Measurements from ENCODE around the gene ZNF771.
A peak's percentile ranks its signal among the peaks of the same experiment; 100 is the strongest.

DNA sequence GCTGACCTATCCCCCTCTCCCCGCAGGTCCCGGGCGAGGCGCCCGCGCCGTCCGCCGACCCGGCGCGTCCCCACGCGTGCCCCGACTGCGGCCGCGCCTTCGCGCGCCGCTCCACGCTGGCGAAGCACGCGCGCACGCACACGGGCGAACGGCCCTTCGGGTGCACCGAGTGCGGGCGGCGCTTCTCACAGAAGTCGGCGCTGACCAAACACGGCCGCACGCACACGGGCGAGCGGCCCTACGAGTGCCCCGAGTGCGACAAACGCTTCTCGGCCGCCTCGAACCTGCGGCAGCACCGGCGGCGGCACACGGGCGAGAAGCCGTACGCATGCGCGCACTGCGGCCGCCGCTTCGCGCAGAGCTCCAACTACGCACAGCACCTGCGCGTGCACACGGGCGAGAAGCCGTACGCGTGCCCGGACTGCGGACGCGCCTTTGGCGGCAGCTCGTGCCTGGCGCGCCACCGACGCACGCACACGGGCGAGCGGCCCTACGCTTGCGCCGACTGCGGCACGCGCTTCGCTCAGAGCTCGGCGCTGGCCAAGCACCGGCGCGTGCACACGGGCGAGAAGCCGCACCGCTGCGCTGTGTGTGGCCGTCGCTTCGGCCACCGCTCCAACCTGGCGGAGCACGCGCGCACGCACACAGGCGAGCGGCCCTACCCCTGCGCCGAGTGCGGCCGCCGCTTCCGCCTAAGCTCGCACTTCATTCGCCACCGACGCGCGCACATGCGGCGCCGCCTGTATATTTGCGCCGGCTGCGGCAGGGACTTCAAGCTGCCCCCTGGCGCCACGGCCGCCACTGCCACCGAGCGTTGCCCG, 10.3 kb downstream of the ZNF771 start:
- TF ChIP-seq, protein P1, sequence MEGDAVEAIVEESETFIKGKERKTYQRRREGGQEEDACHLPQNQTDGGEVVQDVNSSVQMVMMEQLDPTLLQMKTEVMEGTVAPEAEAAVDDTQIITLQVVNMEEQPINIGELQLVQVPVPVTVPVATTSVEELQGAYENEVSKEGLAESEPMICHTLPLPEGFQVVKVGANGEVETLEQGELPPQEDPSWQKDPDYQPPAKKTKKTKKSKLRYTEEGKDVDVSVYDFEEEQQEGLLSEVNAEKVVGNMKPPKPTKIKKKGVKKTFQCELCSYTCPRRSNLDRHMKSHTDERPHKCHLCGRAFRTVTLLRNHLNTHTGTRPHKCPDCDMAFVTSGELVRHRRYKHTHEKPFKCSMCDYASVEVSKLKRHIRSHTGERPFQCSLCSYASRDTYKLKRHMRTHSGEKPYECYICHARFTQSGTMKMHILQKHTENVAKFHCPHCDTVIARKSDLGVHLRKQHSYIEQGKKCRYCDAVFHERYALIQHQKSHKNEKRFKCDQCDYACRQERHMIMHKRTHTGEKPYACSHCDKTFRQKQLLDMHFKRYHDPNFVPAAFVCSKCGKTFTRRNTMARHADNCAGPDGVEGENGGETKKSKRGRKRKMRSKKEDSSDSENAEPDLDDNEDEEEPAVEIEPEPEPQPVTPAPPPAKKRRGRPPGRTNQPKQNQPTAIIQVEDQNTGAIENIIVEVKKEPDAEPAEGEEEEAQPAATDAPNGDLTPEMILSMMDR (IDR thresholded peaks at IDR 0.05), result no peak
- TF ChIP-seq ELF1 (IDR thresholded peaks at IDR 0.05), result no peak
- no peak for TF ChIP-seq RCOR1 (IDR thresholded peaks at IDR 0.05; ENCODE audit: low read length)
- TF ChIP-seq, protein P2, sequence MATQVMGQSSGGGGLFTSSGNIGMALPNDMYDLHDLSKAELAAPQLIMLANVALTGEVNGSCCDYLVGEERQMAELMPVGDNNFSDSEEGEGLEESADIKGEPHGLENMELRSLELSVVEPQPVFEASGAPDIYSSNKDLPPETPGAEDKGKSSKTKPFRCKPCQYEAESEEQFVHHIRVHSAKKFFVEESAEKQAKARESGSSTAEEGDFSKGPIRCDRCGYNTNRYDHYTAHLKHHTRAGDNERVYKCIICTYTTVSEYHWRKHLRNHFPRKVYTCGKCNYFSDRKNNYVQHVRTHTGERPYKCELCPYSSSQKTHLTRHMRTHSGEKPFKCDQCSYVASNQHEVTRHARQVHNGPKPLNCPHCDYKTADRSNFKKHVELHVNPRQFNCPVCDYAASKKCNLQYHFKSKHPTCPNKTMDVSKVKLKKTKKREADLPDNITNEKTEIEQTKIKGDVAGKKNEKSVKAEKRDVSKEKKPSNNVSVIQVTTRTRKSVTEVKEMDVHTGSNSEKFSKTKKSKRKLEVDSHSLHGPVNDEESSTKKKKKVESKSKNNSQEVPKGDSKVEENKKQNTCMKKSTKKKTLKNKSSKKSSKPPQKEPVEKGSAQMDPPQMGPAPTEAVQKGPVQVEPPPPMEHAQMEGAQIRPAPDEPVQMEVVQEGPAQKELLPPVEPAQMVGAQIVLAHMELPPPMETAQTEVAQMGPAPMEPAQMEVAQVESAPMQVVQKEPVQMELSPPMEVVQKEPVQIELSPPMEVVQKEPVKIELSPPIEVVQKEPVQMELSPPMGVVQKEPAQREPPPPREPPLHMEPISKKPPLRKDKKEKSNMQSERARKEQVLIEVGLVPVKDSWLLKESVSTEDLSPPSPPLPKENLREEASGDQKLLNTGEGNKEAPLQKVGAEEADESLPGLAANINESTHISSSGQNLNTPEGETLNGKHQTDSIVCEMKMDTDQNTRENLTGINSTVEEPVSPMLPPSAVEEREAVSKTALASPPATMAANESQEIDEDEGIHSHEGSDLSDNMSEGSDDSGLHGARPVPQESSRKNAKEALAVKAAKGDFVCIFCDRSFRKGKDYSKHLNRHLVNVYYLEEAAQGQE (IDR thresholded peaks at IDR 0.05; ENCODE audit: low read depth, low read length), result no peak
- TF ChIP-seq POLR2AphosphoS5 (IDR thresholded peaks at IDR 0.05; ENCODE audit: low read depth, low read length), result no peak
- TF ChIP-seq JUND (IDR thresholded peaks at IDR 0.05), result no peak
- TF ChIP-seq GABPA (IDR thresholded peaks at IDR 0.05; ENCODE audit: low read depth), result no peak
- TF ChIP-seq FOXM1 (IDR thresholded peaks at IDR 0.05; ENCODE audit: low read depth), result no peak
- TF ChIP-seq EZH2phosphoT487 (IDR thresholded peaks at IDR 0.05; ENCODE audit: borderline replicate concordance, low read depth), result no peak
- TF ChIP-seq, protein P3, sequence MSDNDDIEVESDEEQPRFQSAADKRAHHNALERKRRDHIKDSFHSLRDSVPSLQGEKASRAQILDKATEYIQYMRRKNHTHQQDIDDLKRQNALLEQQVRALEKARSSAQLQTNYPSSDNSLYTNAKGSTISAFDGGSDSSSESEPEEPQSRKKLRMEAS (IDR thresholded peaks at IDR 0.05; ENCODE audit: low read depth), result peak; percentile 69
- TF ChIP-seq EP300 (IDR thresholded peaks at IDR 0.05; ENCODE audit: borderline replicate concordance in 1 of 2, low read depth in 1 of 2, low read length in 1 of 2), result no peak
- TF ChIP-seq NRF1 (IDR thresholded peaks at IDR 0.05; ENCODE audit: low read depth, low read length), result peak; percentile 78
- TF ChIP-seq, protein P4, sequence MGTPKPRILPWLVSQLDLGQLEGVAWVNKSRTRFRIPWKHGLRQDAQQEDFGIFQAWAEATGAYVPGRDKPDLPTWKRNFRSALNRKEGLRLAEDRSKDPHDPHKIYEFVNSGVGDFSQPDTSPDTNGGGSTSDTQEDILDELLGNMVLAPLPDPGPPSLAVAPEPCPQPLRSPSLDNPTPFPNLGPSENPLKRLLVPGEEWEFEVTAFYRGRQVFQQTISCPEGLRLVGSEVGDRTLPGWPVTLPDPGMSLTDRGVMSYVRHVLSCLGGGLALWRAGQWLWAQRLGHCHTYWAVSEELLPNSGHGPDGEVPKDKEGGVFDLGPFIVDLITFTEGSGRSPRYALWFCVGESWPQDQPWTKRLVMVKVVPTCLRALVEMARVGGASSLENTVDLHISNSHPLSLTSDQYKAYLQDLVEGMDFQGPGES (IDR thresholded peaks at IDR 0.05; ENCODE audit: low read depth, low read length), result no peak
